ENCODE data around the gene CISD2. TPM values are rescaled to one million over a fixed set of nuclear protein-coding genes. Genes with fewer than 3 reads are reported as not detected.
A peak's percentile ranks its signal among the peaks of the same experiment; 100 is the strongest.
"Not testable (repeated sequence)": the region's sequence is repeated elsewhere in the genome, so short reads cannot be mapped to it uniquely, and the experiment has no call there.

Gene CISD2
- total RNA-seq = 10 to 100 TPM; 37.7 to 40.0 TPM

GRCh38 chr4:102868781-102869568, at the start of gene CISD2:
TSS of gene CISD2 (plus strand) at chr4:102868992. CDS start at chr4:102869085, 93 bp downstream.
- ATAC-seq = peak; percentile 88
- Mint-ChIP-seq H3K27me3 (ENCODE audit: low read depth) (no peaks in the 10 kb centered on the region), H3K4me1 (ENCODE audit: low read depth) (peaks cover 62% of the 10 kb centered on the region), H3K4me3 (peak within 1 kb of the TSS; percentile 98), H3K27ac (peak within 1 kb of the TSS; percentile 98), H3K36me3 (ENCODE audit: low read depth) (peaks cover 43% of the 10 kb centered on the region), H3K9me3 (ENCODE audit: insufficient read depth) (no peaks in the 10 kb centered on the region)
- ChIA-PET CTCF (interaction anchor here (0.7 to 3.9 kb wide), 9 partner anchors 9 to 437 kb away, joined by 3 to 48 read pairs (median 3); partner anchors contain the start of gene UBE2D3), POLR2A (interaction anchor here (0.6 to 5.4 kb wide), 24 partner anchors 9 to 524 kb away, joined by 3 to 346 read pairs (median 4); partner anchors contain the start of genes MANBA, NFKB1, SLC39A8 and UBE2D3)
- peak; percentile 95 for DNase-seq

- peaks cover 75% of the 10 kb centered on the region for H3K36me3 Mint-ChIP-seq (ENCODE audit: low read depth)
- POLR2A ChIA-PET = interaction anchor here (0.9 to 5.4 kb wide), 4 partner anchors 8 to 201 kb away, joined by 3 to 62 read pairs (median 4); partner anchors contain the start of genes CISD2, SLC9B1 and UBE2D3
- DNase-seq; CTCF ChIA-PET; H3K9me3 Mint-ChIP-seq (ENCODE audit: insufficient read depth); H3K27me3 Mint-ChIP-seq (ENCODE audit: low read depth); ATAC-seq: not testable (repeated sequence)
- H3K4me1 Mint-ChIP-seq (ENCODE audit: low read depth) = peaks cover 82% of the 10 kb centered on the region
- H3K27ac Mint-ChIP-seq = peak overlapping the region; percentile 37
- peak overlapping the region; percentile 64 for H3K4me3 Mint-ChIP-seq
Measured at GRCh38 chr4:102819100-102819499, 49.7 kb upstream of the CISD2 start.

- Mint-ChIP-seq H3K27me3 (ENCODE audit: low read depth) (no peaks in the 10 kb centered on the region), H3K9me3 (ENCODE audit: insufficient read depth) (no peaks in the 10 kb centered on the region), H3K27ac (peak overlapping the region; percentile 82), H3K4me1 (ENCODE audit: low read depth) (peaks cover 78% of the 10 kb centered on the region), H3K4me3 (peak overlapping the region; percentile 64), H3K36me3 (ENCODE audit: low read depth) (peaks cover 71% of the 10 kb centered on the region)
- CTCF ChIA-PET = interaction anchor here (1.1 to 1.2 kb wide), 2 partner anchors 8 to 388 kb away, joined by 3 read pairs; no protein-coding TSS in a partner anchor
- ATAC-seq (peak; percentile 31), DNase-seq (peak; percentile 38)
- POLR2A ChIA-PET = interaction anchor here (0.9 to 5.4 kb wide), 4 partner anchors 7 to 200 kb away, joined by 3 to 62 read pairs (median 4); partner anchors contain the start of genes CISD2, SLC9B1 and UBE2D3
Measured at GRCh38 chr4:102819588-102820365, 49.0 kb upstream of the CISD2 start.

- Mint-ChIP-seq H3K27me3 (ENCODE audit: low read depth) (no peaks in the 10 kb centered on the region), H3K9me3 (ENCODE audit: insufficient read depth) (no peaks in the 10 kb centered on the region), H3K36me3 (ENCODE audit: low read depth) (peaks cover 43% of the 10 kb centered on the region), H3K4me3 (no peak overlapping the region), H3K4me1 (ENCODE audit: low read depth) (peaks cover 53% of the 10 kb centered on the region), H3K27ac (no peak overlapping the region)
- ChIA-PET CTCF (interaction anchor here (0.8 to 2.5 kb wide), 7 partner anchors 12 to 276 kb away, joined by 3 to 9 read pairs (median 3); partner anchors contain the start of genes BDH2 and CISD2), POLR2A (interaction anchor here (0.8 to 10.8 kb wide), 3 partner anchors 9 to 44 kb away, joined by 3 to 346 read pairs (median 7); partner anchors contain the start of gene CISD2)
- ATAC-seq (no peak), DNase-seq (no peak)
Measured at GRCh38 chr4:102823464-102823863, 45.3 kb upstream of the CISD2 start.

- peaks cover 52% of the 10 kb centered on the region for H3K4me1 Mint-ChIP-seq (ENCODE audit: low read depth)
- POLR2A ChIA-PET = interaction anchor here (0.8 to 10.8 kb wide), 4 partner anchors 9 to 49 kb away, joined by 3 to 346 read pairs (median 18); partner anchors contain the start of gene CISD2
Measured at GRCh38 chr4:102823897-102824296, 44.9 kb upstream of the CISD2 start.

GRCh38 chr4:102824398-102824797, 44.4 kb upstream of the CISD2 start:
- Mint-ChIP-seq H3K9me3 (ENCODE audit: insufficient read depth) (no peaks in the 10 kb centered on the region), H3K4me3 (no peak overlapping the region), H3K27ac (peak overlapping the region; percentile 65), H3K4me1 (ENCODE audit: low read depth) (peaks cover 55% of the 10 kb centered on the region), H3K36me3 (ENCODE audit: low read depth) (peaks cover 37% of the 10 kb centered on the region), H3K27me3 (ENCODE audit: low read depth) (no peaks in the 10 kb centered on the region)
- ChIA-PET CTCF (interaction anchor here (1.5 to 2.5 kb wide), 4 partner anchors 8 to 194 kb away, joined by 4 to 9 read pairs (median 8); partner anchors contain the start of gene CISD2), POLR2A (interaction anchor here (4.5 to 10.8 kb wide), 3 partner anchors 43 to 480 kb away, joined by 18 to 346 read pairs (median 29); partner anchors contain the start of genes CISD2 and SLC39A8)
- ATAC-seq (no peak), DNase-seq (no peak)

More at GRCh38 chr4:102823897-102824296, 44.9 kb upstream of the CISD2 start:
- no peak overlapping the region for H3K4me3 Mint-ChIP-seq
- no peak for DNase-seq
- H3K36me3 Mint-ChIP-seq (ENCODE audit: low read depth) = peaks cover 39% of the 10 kb centered on the region
- CTCF ChIA-PET = interaction anchor here (0.8 to 2.5 kb wide), 7 partner anchors 8 to 276 kb away, joined by 3 to 9 read pairs (median 4); partner anchors contain the start of genes BDH2 and CISD2
- no peaks in the 10 kb centered on the region for H3K27me3 Mint-ChIP-seq (ENCODE audit: low read depth)
- H3K27ac Mint-ChIP-seq = no peak overlapping the region
- no peak for ATAC-seq
- H3K9me3 Mint-ChIP-seq (ENCODE audit: insufficient read depth) = no peaks in the 10 kb centered on the region

- ChIA-PET CTCF (interaction anchor here (0.8 to 4.4 kb wide), 6 partner anchors 9 to 267 kb away, joined by 3 to 48 read pairs (median 4); partner anchors contain the start of gene CISD2), POLR2A (interaction anchor here (0.6 to 10.8 kb wide), 8 partner anchors 8 to 481 kb away, joined by 3 to 346 read pairs (median 24); partner anchors contain the start of genes CISD2 and SLC39A8)
- no peak for ATAC-seq
- Mint-ChIP-seq H3K36me3 (ENCODE audit: low read depth) (peaks cover 30% of the 10 kb centered on the region), H3K27ac (no peak overlapping the region), H3K4me1 (ENCODE audit: low read depth) (peaks cover 45% of the 10 kb centered on the region), H3K4me3 (no peak overlapping the region), H3K9me3 (ENCODE audit: insufficient read depth) (no peaks in the 10 kb centered on the region), H3K27me3 (ENCODE audit: low read depth) (no peaks in the 10 kb centered on the region)
- peak; percentile 52 for DNase-seq
Measured at GRCh38 chr4:102825261-102826091, 43.3 kb upstream of the CISD2 start.

- ChIA-PET CTCF (interaction anchor here (0.8 to 4.4 kb wide), 5 partner anchors 10 to 266 kb away, joined by 3 to 48 read pairs (median 3); partner anchors contain the start of genes CISD2 and MANBA), POLR2A (interaction anchor here (0.6 to 10.8 kb wide), 20 partner anchors 9 to 481 kb away, joined by 3 to 346 read pairs (median 9); partner anchors contain the start of genes CISD2, MANBA, NFKB1 and SLC39A8)
- H3K9me3 Mint-ChIP-seq (ENCODE audit: insufficient read depth) = no peaks in the 10 kb centered on the region
- H3K4me1 Mint-ChIP-seq (ENCODE audit: low read depth) = peaks cover 38% of the 10 kb centered on the region
- H3K27ac Mint-ChIP-seq = no peak overlapping the region
- no peak for DNase-seq
- no peaks in the 10 kb centered on the region for H3K27me3 Mint-ChIP-seq (ENCODE audit: low read depth)
- no peak overlapping the region for H3K4me3 Mint-ChIP-seq
- ATAC-seq = peak; percentile 1
- H3K36me3 Mint-ChIP-seq (ENCODE audit: low read depth) = peaks cover 23% of the 10 kb centered on the region
Measured at GRCh38 chr4:102826105-102826889, 42.5 kb upstream of the CISD2 start.

- Mint-ChIP-seq H3K9me3 (ENCODE audit: insufficient read depth) (no peaks in the 10 kb centered on the region), H3K4me3 (no peak within 1 kb of the TSS), H3K4me1 (ENCODE audit: low read depth) (peaks cover 34% of the 10 kb centered on the region), H3K36me3 (ENCODE audit: low read depth) (peaks cover 17% of the 10 kb centered on the region), H3K27ac (no peak within 1 kb of the TSS), H3K27me3 (ENCODE audit: low read depth) (no peaks in the 10 kb centered on the region)
- peak; percentile 96 for DNase-seq
- CTCF ChIA-PET = interaction anchor here (0.7 to 4.4 kb wide), 16 partner anchors 10 to 482 kb away, joined by 3 to 48 read pairs (median 4); partner anchors contain the start of genes BDH2, CISD2, MANBA and SLC39A8
- ATAC-seq = peak; percentile 54
- POLR2A ChIA-PET = interaction anchor here (0.6 to 10.8 kb wide), 39 partner anchors 10 to 482 kb away, joined by 3 to 346 read pairs (median 5); partner anchors contain the start of genes CISD2, MANBA, NFKB1 and SLC39A8
Measured at GRCh38 chr4:102826890-102827673, 41.7 kb upstream of the CISD2 start, which contains the start of gene UBE2D3. TSS of gene UBE2D3 (minus strand) at chr4:102827551. CDS start at chr4:102826508, 1,043 bp downstream.

Measured in activated CD8-positive, alpha-beta T cell treated with anti-CD3 and anti-CD28 coated beads, Interleukin-2, amount 10 ng/mL, durations not matched to agents 7 days and 5 days (primary cell).